ENCODE results near the gene BOD1L2. TPM values are rescaled to one million over a fixed set of nuclear protein-coding genes. Genes with fewer than 3 reads are reported as not detected.

Gene BOD1L2
- total RNA-seq, 2 donors from 2014 or later = 0.13 to 1.3 TPM

- H3K27ac ChIP-seq (ENCODE audit: low read depth, low read length) = no peak overlapping the region
- H3K9me3 ChIP-seq (ENCODE audit: control insufficient read depth, low read length) = no peaks in the 10 kb centered on the region
- no peaks in the 10 kb centered on the region for H3K36me3 ChIP-seq (ENCODE audit: control insufficient read depth, insufficient read depth, low read length)
- TF ChIP-seq, protein P1, sequence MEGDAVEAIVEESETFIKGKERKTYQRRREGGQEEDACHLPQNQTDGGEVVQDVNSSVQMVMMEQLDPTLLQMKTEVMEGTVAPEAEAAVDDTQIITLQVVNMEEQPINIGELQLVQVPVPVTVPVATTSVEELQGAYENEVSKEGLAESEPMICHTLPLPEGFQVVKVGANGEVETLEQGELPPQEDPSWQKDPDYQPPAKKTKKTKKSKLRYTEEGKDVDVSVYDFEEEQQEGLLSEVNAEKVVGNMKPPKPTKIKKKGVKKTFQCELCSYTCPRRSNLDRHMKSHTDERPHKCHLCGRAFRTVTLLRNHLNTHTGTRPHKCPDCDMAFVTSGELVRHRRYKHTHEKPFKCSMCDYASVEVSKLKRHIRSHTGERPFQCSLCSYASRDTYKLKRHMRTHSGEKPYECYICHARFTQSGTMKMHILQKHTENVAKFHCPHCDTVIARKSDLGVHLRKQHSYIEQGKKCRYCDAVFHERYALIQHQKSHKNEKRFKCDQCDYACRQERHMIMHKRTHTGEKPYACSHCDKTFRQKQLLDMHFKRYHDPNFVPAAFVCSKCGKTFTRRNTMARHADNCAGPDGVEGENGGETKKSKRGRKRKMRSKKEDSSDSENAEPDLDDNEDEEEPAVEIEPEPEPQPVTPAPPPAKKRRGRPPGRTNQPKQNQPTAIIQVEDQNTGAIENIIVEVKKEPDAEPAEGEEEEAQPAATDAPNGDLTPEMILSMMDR (conservative IDR thresholded peaks at IDR 0.05) = no peak
- Mint-ChIP-seq H3K27ac (no peak overlapping the region), H3K4me1 (peaks cover 41% of the 10 kb centered on the region), H3K36me3 (ENCODE audit: low read depth) (no peaks in the 10 kb centered on the region), H3K9me3 (no peaks in the 10 kb centered on the region), H3K27me3 (ENCODE audit: insufficient read depth) (peaks cover 10% of the 10 kb centered on the region), H3K4me3 (no peak overlapping the region)
- DNase-seq = peak; percentile 54
- 45 to 60% methylated on average over 5 to 6 of the region's 6 CpGs for WGBS, 2 experiments (ENCODE audit: insufficient coverage in 1 of 2, insufficient read length in 1 of 2)
- H3K27me3 ChIP-seq (ENCODE audit: control insufficient read depth, insufficient read depth, low read length, poor library complexity, severe bottlenecking) = peaks cover 7% of the 10 kb centered on the region
- no peak overlapping the region for H3K9ac ChIP-seq (ENCODE audit: extremely low read depth, low read length, poor library complexity, severe bottlenecking)
- peaks cover 15% of the 10 kb centered on the region for H3K4me1 ChIP-seq (ENCODE audit: control insufficient read depth, insufficient read depth, low read length)
- H3K4me3 ChIP-seq (ENCODE audit: low read length) = no peak overlapping the region
These were observed 23.9 kb upstream of the BOD1L2 start for GRCh38 chr18:57122936-57123510.

GRCh38 chr18:57125627-57126026, 21.3 kb upstream of the BOD1L2 start:
- Mint-ChIP-seq H3K36me3 (ENCODE audit: low read depth) (no peaks in the 10 kb centered on the region), H3K27me3 (ENCODE audit: insufficient read depth) (peaks cover 25% of the 10 kb centered on the region), H3K4me1 (peaks cover 41% of the 10 kb centered on the region), H3K27ac (no peak overlapping the region), H3K4me3 (no peak overlapping the region), H3K9me3 (no peaks in the 10 kb centered on the region)
- no peak overlapping the region for H3K9ac ChIP-seq (ENCODE audit: extremely low read depth, low read length, poor library complexity, severe bottlenecking)
- H3K36me3 ChIP-seq (ENCODE audit: control insufficient read depth, insufficient read depth, low read length) = no peaks in the 10 kb centered on the region
- no peak for DNase-seq
- TF ChIP-seq, protein P1 (conservative IDR thresholded peaks at IDR 0.05) = no peak
- no peak overlapping the region for H3K4me3 ChIP-seq (ENCODE audit: low read length)
- H3K27me3 ChIP-seq (ENCODE audit: control insufficient read depth, insufficient read depth, low read length, poor library complexity, severe bottlenecking) = peaks cover 13% of the 10 kb centered on the region
- no peaks in the 10 kb centered on the region for H3K9me3 ChIP-seq (ENCODE audit: control insufficient read depth, low read length)
- H3K4me1 ChIP-seq (ENCODE audit: control insufficient read depth, insufficient read depth, low read length) = peaks cover 15% of the 10 kb centered on the region
- no peak overlapping the region for H3K27ac ChIP-seq (ENCODE audit: low read depth, low read length)
- WGBS, 2 experiments (ENCODE audit: insufficient coverage in 1 of 2, insufficient read length in 1 of 2) = 76 to 93% methylated on average over 3 to 5 of the region's 5 CpGs

- Mint-ChIP-seq H3K36me3 (ENCODE audit: low read depth) (no peaks in the 10 kb centered on the region), H3K4me1 (peaks cover 19% of the 10 kb centered on the region), H3K27me3 (ENCODE audit: insufficient read depth) (peaks cover 27% of the 10 kb centered on the region), H3K9me3 (no peaks in the 10 kb centered on the region), H3K4me3 (no peak overlapping the region), H3K27ac (no peak overlapping the region)
- Histone ChIP-seq H3K27ac (ENCODE audit: low read depth, low read length) (no peak overlapping the region), H3K4me1 (ENCODE audit: control insufficient read depth, insufficient read depth, low read length) (peaks cover 5% of the 10 kb centered on the region), H3K9me3 (ENCODE audit: control insufficient read depth, low read length) (no peaks in the 10 kb centered on the region), H3K36me3 (ENCODE audit: control insufficient read depth, insufficient read depth, low read length) (no peaks in the 10 kb centered on the region), H3K4me3 (ENCODE audit: low read length) (no peak overlapping the region), H3K9ac (ENCODE audit: extremely low read depth, low read length, poor library complexity, severe bottlenecking) (no peak overlapping the region), H3K27me3 (ENCODE audit: control insufficient read depth, insufficient read depth, low read length, poor library complexity, severe bottlenecking) (peaks cover 13% of the 10 kb centered on the region)
- TF ChIP-seq, protein P1 (conservative IDR thresholded peaks at IDR 0.05) = no peak
- DNase-seq = no peak
- 94 to 96% methylated on average over 7 to 8 of the region's 8 CpGs for WGBS, 2 experiments (ENCODE audit: insufficient coverage in 1 of 2, insufficient read length in 1 of 2)
These were observed 18.5 kb upstream of the BOD1L2 start for GRCh38 chr18:57128220-57128932.

Measured in endodermal cell (in vitro differentiated cells).